ENCODE measurements around the gene SH2D5.

- TF ChIP-seq CTCF (IDR thresholded peaks at IDR 0.05; ENCODE audit: poor library complexity) (peak; percentile 44), EZH2 (IDR thresholded peaks at IDR 0.05; ENCODE audit: borderline replicate concordance) (no peak)
These were observed at the start of gene SH2D5 for GRCh38 chr1:20732588-20733359.

Data from hepatocyte (in vitro differentiated cells).